H1 (cell line): ENCODE data around the gene UTP14A. TPM values are rescaled to one million over a fixed set of nuclear protein-coding genes. Genes with fewer than 3 reads are reported as not detected.

Source experiments
- CTCF ChIA-PET: fragments of 300-600 bp; sonication (Branson Sonifier 250); formaldehyde crosslinking; loops from one replicate; lab custom pipeline; 2021; ENCODE audit not compliant: partially characterized antibody; lab: Charles Lee
- POLR2A ChIA-PET: fragments of 300-600 bp; sonication (Branson Sonifier 250); formaldehyde crosslinking; loops from one replicate; lab custom pipeline; 2021; ENCODE audit warnings: inconsistent platforms; ENCODE audit not compliant: partially characterized antibody; lab: Charles Lee
- DNase-seq, 2 experiments: peaks; one replicate each; pipeline versions ENCODE4 v3.0.0 to v3.0.0-alpha.2; 2010 to 2022; ENCODE audit warnings: low spot score in 2 of 2, low read depth in 1 of 2, mixed read lengths in 1 of 2
- FAIRE-seq: peaks from 2 replicates; lab custom pipeline; 2011; peaks lifted over from hg19 to GRCh38; lab: Jason Lieb, UNC
- H2AFZ ChIP-seq: 2 replicates; pipeline ENCODE4 v1.8.1; 2012; ENCODE audit warnings: low read length, inconsistent platforms
- H2AK5ac ChIP-seq: 2 replicates; pipeline ENCODE4 v1.6.1; 2013; ENCODE audit warnings: low read depth, low read length
- H2BK120ac ChIP-seq: replicated peaks from 2 replicates; pipeline ENCODE3; 2013; ENCODE audit warnings: low read depth, low read length, inconsistent platforms
- H2BK12ac ChIP-seq: 2 replicates; pipeline ENCODE4 v1.6.1; 2013; ENCODE audit warnings: low read depth, low read length
- H2BK15ac ChIP-seq: 2 replicates; pipeline ENCODE4 v1.6.1; 2013; ENCODE audit warnings: low read length
- H2BK20ac ChIP-seq: 2 replicates; pipeline ENCODE4 v1.6.1; 2013; ENCODE audit warnings: low read length
- H2BK5ac ChIP-seq: 2 replicates; pipeline ENCODE4 v1.6.1; 2013; ENCODE audit warnings: low read depth, low read length
- H3K14ac ChIP-seq: 2 replicates; pipeline ENCODE4 v1.6.1; 2013; ENCODE audit warnings: inconsistent platforms; ENCODE audit not compliant: insufficient read length
- H3K18ac ChIP-seq: 2 replicates; pipeline ENCODE4 v1.6.1; 2013; ENCODE audit warnings: low read length; ENCODE audit errors: extremely low read depth
- H3K23ac ChIP-seq: 2 replicates; pipeline ENCODE4 v1.6.1; 2013; ENCODE audit warnings: inconsistent platforms; ENCODE audit not compliant: insufficient read length
- H3K23me2 ChIP-seq: 2 replicates; pipeline ENCODE4 v1.6.1; 2013; ENCODE audit warnings: low read depth, low read length
- H3K27ac ChIP-seq: 2 replicates; pipeline ENCODE4 v1.6.1; 2011; ENCODE audit warnings: low read depth, low read length, inconsistent platforms
- H3K27me3 ChIP-seq, 4 experiments: replicated peaks in 1 of 4; 1 replicate in 1 of 4; 2 replicates in 3 of 4; pipeline versions ENCODE4 v1.6.1 to v1.8.1; 2011 to 2013; ENCODE audit warnings: low read length in 3 of 4, mild to moderate bottlenecking in 3 of 4, inconsistent platforms in 2 of 4, mixed read lengths in 2 of 4, moderate library complexity in 1 of 4; ENCODE audit not compliant: control insufficient read depth in 3 of 4, insufficient read depth in 3 of 4; ENCODE audit errors: extremely low read depth in 1 of 4
- H3K36me3 ChIP-seq, 4 experiments: 2 replicates each; pipeline versions ENCODE4 v1.6.1 to v1.8.1; 2011 to 2013; ENCODE audit warnings: mild to moderate bottlenecking in 4 of 4, low read length in 3 of 4, moderate library complexity in 2 of 4, control low read depth in 1 of 4, inconsistent platforms in 1 of 4; ENCODE audit not compliant: insufficient read depth in 4 of 4, control insufficient read depth in 2 of 4
- H3K4ac ChIP-seq: replicated peaks from 2 replicates; pipeline ENCODE3; 2013; ENCODE audit warnings: low read length, low read depth, mixed read lengths, inconsistent platforms; ENCODE audit not compliant: insufficient read length
- H3K4me1 ChIP-seq, 4 experiments: replicated peaks in 1 of 4; 1 replicate in 1 of 4; 2 replicates in 3 of 4; pipeline versions ENCODE4 v1.6.1 to v1.8.1; 2011 to 2013; ENCODE audit warnings: low read length in 3 of 4, inconsistent platforms in 2 of 4, mixed read lengths in 1 of 4; ENCODE audit not compliant: insufficient read depth in 4 of 4, control insufficient read depth in 3 of 4
- H3K4me2 ChIP-seq, 2 experiments: 2 replicates each; pipeline versions ENCODE4 v1.6.1 to v1.8.1; 2011 to 2013; ENCODE audit warnings: low read depth in 2 of 2, low read length in 2 of 2, control low read depth in 1 of 2, inconsistent platforms in 1 of 2, mild to moderate bottlenecking in 1 of 2; ENCODE audit not compliant: insufficient read depth in 1 of 2
- H3K4me3 ChIP-seq, 4 experiments: fragments of 200-600, 300-600 bp in 1 of 4; sonication (generic), shearing (Covaris generic), sonication (Bioruptor Twin) in 1 of 4; 2 replicates each; pipeline versions ENCODE4 v1.5.1 to v1.8.1; 2011 to 2016; ENCODE audit warnings: low read length in 4 of 4, low read depth in 3 of 4, control low read depth in 2 of 4, inconsistent platforms in 2 of 4, mild to moderate bottlenecking in 2 of 4, mixed read lengths in 1 of 4, moderate library complexity in 1 of 4; ENCODE audit not compliant: insufficient read depth in 2 of 4; ENCODE audit errors: extremely low read depth in 1 of 4
- H3K56ac ChIP-seq: replicated peaks from 2 replicates; pipeline ENCODE3; 2013; ENCODE audit warnings: low read depth, mild to moderate bottlenecking, mixed read lengths, low read length, inconsistent platforms; ENCODE audit not compliant: insufficient read length
- H3K79me1 ChIP-seq: 2 replicates; pipeline ENCODE4 v1.6.1; 2013; ENCODE audit warnings: low read depth, low read length, control low read depth
- H3K79me2 ChIP-seq, 2 experiments: 2 replicates each; pipeline versions ENCODE4 v1.6.1 to v1.8.1; 2012 to 2013; ENCODE audit warnings: low read length in 2 of 2, mild to moderate bottlenecking in 2 of 2, inconsistent platforms in 1 of 2; ENCODE audit not compliant: insufficient read depth in 2 of 2, control insufficient read depth in 1 of 2
- H3K9ac ChIP-seq, 4 experiments: replicated peaks in 1 of 4; 1 replicate in 1 of 4; 2 replicates in 3 of 4; pipeline versions ENCODE4 v1.6.1 to v1.8.1; 2011 to 2013; ENCODE audit warnings: low read depth in 3 of 4, low read length in 3 of 4, control low read depth in 2 of 4, mild to moderate bottlenecking in 2 of 4, moderate library complexity in 2 of 4, inconsistent platforms in 1 of 4; ENCODE audit errors: extremely low read depth in 1 of 4
- H3K9me3 ChIP-seq, 2 experiments: 2 replicates each; pipeline versions ENCODE4 v1.6.1 to v1.8.1; 2012 to 2013; ENCODE audit warnings: mild to moderate bottlenecking in 2 of 2, moderate library complexity in 2 of 2, control low read depth in 1 of 2, inconsistent platforms in 1 of 2, low read depth in 1 of 2, low read length in 1 of 2, mixed read lengths in 1 of 2; ENCODE audit not compliant: insufficient read depth in 2 of 2
- H4K20me1 ChIP-seq, 2 experiments: replicated peaks in 1 of 2; 2 replicates each; pipeline versions ENCODE3 to v1.8.1; 2011 to 2013; ENCODE audit warnings: inconsistent platforms in 2 of 2, low read length in 2 of 2, mild to moderate bottlenecking in 1 of 2; ENCODE audit not compliant: insufficient read depth in 2 of 2, control insufficient read depth in 1 of 2
- H4K5ac ChIP-seq: 2 replicates; pipeline ENCODE4 v1.6.1; 2013; ENCODE audit warnings: low read length, low read depth, mixed read lengths, inconsistent platforms; ENCODE audit not compliant: insufficient read length
- H4K8ac ChIP-seq: 2 replicates; pipeline ENCODE4 v1.8.0; 2013; ENCODE audit warnings: mild to moderate bottlenecking, moderate library complexity, low read length, inconsistent platforms; ENCODE audit not compliant: insufficient read depth; ENCODE audit errors: extremely low read depth
- H4K91ac ChIP-seq: replicated peaks from 2 replicates; pipeline ENCODE3; 2013; ENCODE audit warnings: low read length, mixed read lengths, inconsistent platforms; ENCODE audit not compliant: insufficient read length
- CBX5 ChIP-seq: fragments of 300-800, 300-1000 bp; sonication (generic); IDR thresholded peaks from 2 replicates; pipeline ENCODE4 v1.7.1; 2016; ENCODE audit warnings: antibody characterized with exemption, low read length, low read depth
- EGR1 ChIP-seq: IDR thresholded peaks from 2 replicates; pipeline ENCODE4 v1.6.1; 2011; ENCODE audit warnings: low read depth, low read length, borderline replicate concordance
- EP300 ChIP-seq, 2 experiments: IDR thresholded peaks; 1 replicate in 1 of 2; 2 replicates in 1 of 2; pipeline ENCODE4 v1.6.1; 2011 to 2012; ENCODE audit warnings: low read depth in 2 of 2, low read length in 2 of 2, mild to moderate bottlenecking in 2 of 2, borderline replicate concordance in 1 of 2, inconsistent platforms in 1 of 2, moderate library complexity in 1 of 2
- GTF2F1 ChIP-seq: IDR thresholded peaks from 2 replicates; pipeline ENCODE4 v1.6.1; 2012; ENCODE audit warnings: low read depth, low read length, improper control_type of control experiment, borderline replicate concordance
- KDM5A ChIP-seq: fragments of 200-600 bp; IDR thresholded peaks from 2 replicates; pipeline ENCODE4 v1.7.1; 2012; ENCODE audit warnings: mild to moderate bottlenecking, low read length, inconsistent platforms, mixed read lengths
- POLR2A ChIP-seq, 2 experiments: IDR thresholded peaks; 1 replicate in 1 of 2; 2 replicates in 1 of 2; pipeline ENCODE4 v1.6.1; 2011; ENCODE audit warnings: low read depth in 2 of 2, low read length in 2 of 2, mild to moderate bottlenecking in 2 of 2; ENCODE audit errors: control extremely low read depth in 1 of 2
- RNF2 ChIP-seq: fragments of 200-900, 300-1000 bp; sonication (generic); IDR thresholded peaks from 2 replicates; pipeline ENCODE4 v1.7.1; 2016; ENCODE audit warnings: borderline replicate concordance, low read depth, mild to moderate bottlenecking, antibody characterized with exemption, low read length; ENCODE audit not compliant: poor library complexity, severe bottlenecking; ENCODE audit errors: missing control alignments
- SIN3A ChIP-seq, 2 experiments: IDR thresholded peaks in 1 of 2; conservative IDR thresholded peaks in 1 of 2; 2 replicates each; pipeline ENCODE4 v1.6.1; 2011 to 2012; ENCODE audit warnings: low read length in 2 of 2, improper control_type of control experiment in 1 of 2, low read depth in 1 of 2, mild to moderate bottlenecking in 1 of 2
- SP1 ChIP-seq: IDR thresholded peaks from 2 replicates; pipeline ENCODE4 v1.6.1; 2011; ENCODE audit warnings: low read depth, low read length
- SP2 ChIP-seq: IDR thresholded peaks from 2 replicates; pipeline ENCODE4 v1.6.1; 2012; ENCODE audit warnings: mild to moderate bottlenecking, low read length, inconsistent platforms
- SRF ChIP-seq: IDR thresholded peaks from 2 replicates; pipeline ENCODE4 v1.6.1; 2011; ENCODE audit warnings: mild to moderate bottlenecking, low read depth, low read length, moderate library complexity
- SUZ12 ChIP-seq: fragments of 200-600 bp; sonication (generic); IDR thresholded peaks from 2 replicates; pipeline ENCODE4 v1.6.1; 2012; ENCODE audit warnings: mild to moderate bottlenecking, inconsistent platforms, low read length, moderate library complexity, mixed read lengths
- WGBS, 2 experiments: shearing (Covaris generic) in 1 of 2; methylation state at CpG; one replicate each; pipeline versions ENCODE4 v1.1.6 to v1.1.7; 2013 to 2015; ENCODE audit warnings: low lambda C conversion rate in 2 of 2, mixed read lengths in 2 of 2, inconsistent platforms in 1 of 2, low coverage in 1 of 2, missing lambda C conversion rate in 1 of 2; ENCODE audit not compliant: insufficient replicate concordance in 2 of 2, insufficient coverage in 1 of 2, insufficient read length in 1 of 2; ENCODE audit errors: extremely low coverage in 1 of 2, missing lambda C conversion rate in 1 of 2; 5-methylcytosine and 5-hydroxymethylcytosine counted together
- polyA plus RNA-seq, 7 experiments: library from polyadenylated mRNA; depleted of rRNA in 3 of 7; stranded (reverse) in 5 of 7; unstranded in 2 of 7; fragments of >200 nt in 5 of 7; fragments of 200-250 nt in 2 of 7; gene quantifications; 1 replicate in 5 of 7; 2 replicates in 1 of 7; 4 replicates in 1 of 7; pipeline versions ENCODE4 v1.2.1 to v1.2.3, GENCODE V29; 2011 to 2013; ENCODE audit warnings: missing spikeins in 2 of 7, mixed read lengths in 2 of 7
- total RNA-seq: library from RNA; stranded (reverse); fragmentation: NEBNext Ultra II Directional; extraction: Animal tissue kit (Norgen Biotek cat#: 25700); gene quantifications from 2 replicates; pipeline ENCODE4 v1.2.1, GENCODE V29; 2021

UTP14A gene
- total and polyA plus RNA-seq, 2 of the 8 experiments (the other 6 are each of a cell fraction or from before 2014, with no cell fraction given) = 4.5 to 24.0 TPM

DNA sequence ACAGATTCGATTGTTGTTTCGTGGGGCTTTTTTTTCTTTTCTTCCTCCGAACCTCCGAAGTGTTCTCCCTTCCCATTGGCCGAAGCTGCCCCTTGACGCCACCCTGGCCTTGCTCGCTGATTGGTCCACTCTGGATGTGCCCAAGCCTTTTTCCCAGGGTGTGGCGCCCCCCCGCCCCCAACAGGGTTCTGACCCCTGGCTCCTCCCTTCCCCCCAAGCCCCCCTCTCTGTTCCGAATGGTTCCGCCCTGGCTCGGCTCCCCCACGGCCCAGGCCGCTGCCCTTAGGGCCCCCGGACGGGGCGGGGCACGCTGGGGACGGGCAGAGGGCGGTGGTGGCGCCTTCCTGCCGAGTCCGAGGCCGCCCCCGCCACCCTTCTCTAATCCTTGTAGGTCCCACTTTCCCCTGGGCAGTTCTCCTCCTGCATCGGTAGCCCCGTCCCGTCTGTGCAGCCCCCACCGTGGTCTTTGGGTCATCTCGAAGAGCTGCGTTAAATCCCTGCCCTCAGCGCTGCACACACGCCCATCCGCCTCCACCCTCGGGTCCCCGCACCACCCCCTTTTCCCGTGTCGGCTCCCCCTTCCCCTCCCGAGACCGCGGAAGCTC, 25.5 kb downstream of the UTP14A start:
- Histone ChIP-seq H3K18ac (peak overlapping the region; percentile 90; the same call in 1 of the 2 replicates), H3K9ac (peak overlapping the region in 3 of 4 experiments; percentile 60 to 90 (median 73); a peak in 6 of 7 replicates), H3K14ac (no peak overlapping the region), H3K27me3 (peaks cover 32 to 37% (median 36%) of the 10 kb centered on the region in 4 experiments), H4K5ac (peak overlapping the region; percentile 97), H3K23ac (no peak overlapping the region), H3K56ac (no peak overlapping the region), H2BK12ac (no peak overlapping the region), H3K4me1 (peaks cover 0 to 5% (median 1%) of the 10 kb centered on the region in 4 experiments; a peak in 2 of 7 replicates), H3K4me3 (peak overlapping the region; percentile 59 to 92 (median 74)), H2BK120ac (no peak overlapping the region), H2AK5ac (no peak overlapping the region), H3K36me3 (peaks cover 6 to 13% (median 11%) of the 10 kb centered on the region in 4 experiments; a peak in 6 of 8 replicates), H3K23me2 (no peaks in the 10 kb centered on the region; the same call in 1 of the 2 replicates), H3K27ac (peak overlapping the region; percentile 67; the same call in 1 of the 2 replicates), H2BK20ac (no peak overlapping the region), H2BK5ac (no peak overlapping the region; the same call in 1 of the 2 replicates), H4K91ac (peak overlapping the region; percentile 65), H4K20me1 (peaks cover 0 to 3% of the 10 kb centered on the region in 2 experiments), H4K8ac (peak overlapping the region; percentile 88; the same call in 1 of the 2 replicates), H3K4me2 (peak overlapping the region; percentile 67 to 91), H2AFZ (peak overlapping the region; percentile 85; the same call in 1 of the 2 replicates), H2BK15ac (no peak overlapping the region), H3K4ac (no peak overlapping the region), H3K79me1 (no peaks in the 10 kb centered on the region), H3K79me2 (no peaks in the 10 kb centered on the region), H3K9me3 (no peaks in the 10 kb centered on the region)
- no CpG with 5 or more reads among the region's 41 CpGs for WGBS, 2 experiments
- FAIRE-seq (no peak), DNase-seq (peak; percentile 64 to 82)
- CTCF ChIA-PET = interaction anchor here (0.6 to 1.3 kb wide), 3 partner anchors 16 to 325 kb away, joined by 3 to 4 read pairs (median 3); no protein-coding TSS in a partner anchor
- POLR2A ChIA-PET = interaction anchor here (0.6 to 2.0 kb wide), 13 partner anchors 8 to 420 kb away, joined by 3 to 8 read pairs (median 3); partner anchors contain the start of gene ZDHHC9
- TF ChIP-seq SUZ12 (no peak), CBX5 (no peak), EP300 (IDR thresholded peaks at IDR 0.05; ENCODE audit: borderline replicate concordance in 1 of 2, low read depth in 2 of 2, low read length in 2 of 2) (peak in 1 of 2 experiments; percentile 76; a peak in 1 of 3 replicates), POLR2A (IDR thresholded peaks at IDR 0.05; ENCODE audit: control extremely low read depth in 1 of 2, low read depth in 2 of 2, low read length in 2 of 2) (no peak), SRF (no peak), SIN3A (conservative IDR thresholded peaks at IDR 0.05 in 1 of 2, IDR thresholded peaks at IDR 0.05 in 1 of 2; ENCODE audit: low read depth in 1 of 2, low read length in 2 of 2) (no peak), GTF2F1 (no peak), SP2 (no peak), RNF2 (no peak), KDM5A (no peak), SP1 (0 out of 2 replicates have a peak, but pooled peaks have one; percentile 42), EGR1 (no peak)
